ENCODE measurements around the gene TADA1.
A peak's percentile ranks its signal among the peaks of the same experiment; 100 is the strongest.
"Not testable (repeated sequence)": the region's sequence is repeated elsewhere in the genome, so short reads cannot be mapped to it uniquely, and the experiment has no call there.

TADA1 gene

GRCh38 chr1:166840309-166841274, 35.5 kb downstream of the TADA1 start:
- DNase-seq, result no peak

- peak; percentile 45 for DNase-seq
These were observed 36.3 kb downstream of the TADA1 start for GRCh38 chr1:166839600-166840308.

DNA sequence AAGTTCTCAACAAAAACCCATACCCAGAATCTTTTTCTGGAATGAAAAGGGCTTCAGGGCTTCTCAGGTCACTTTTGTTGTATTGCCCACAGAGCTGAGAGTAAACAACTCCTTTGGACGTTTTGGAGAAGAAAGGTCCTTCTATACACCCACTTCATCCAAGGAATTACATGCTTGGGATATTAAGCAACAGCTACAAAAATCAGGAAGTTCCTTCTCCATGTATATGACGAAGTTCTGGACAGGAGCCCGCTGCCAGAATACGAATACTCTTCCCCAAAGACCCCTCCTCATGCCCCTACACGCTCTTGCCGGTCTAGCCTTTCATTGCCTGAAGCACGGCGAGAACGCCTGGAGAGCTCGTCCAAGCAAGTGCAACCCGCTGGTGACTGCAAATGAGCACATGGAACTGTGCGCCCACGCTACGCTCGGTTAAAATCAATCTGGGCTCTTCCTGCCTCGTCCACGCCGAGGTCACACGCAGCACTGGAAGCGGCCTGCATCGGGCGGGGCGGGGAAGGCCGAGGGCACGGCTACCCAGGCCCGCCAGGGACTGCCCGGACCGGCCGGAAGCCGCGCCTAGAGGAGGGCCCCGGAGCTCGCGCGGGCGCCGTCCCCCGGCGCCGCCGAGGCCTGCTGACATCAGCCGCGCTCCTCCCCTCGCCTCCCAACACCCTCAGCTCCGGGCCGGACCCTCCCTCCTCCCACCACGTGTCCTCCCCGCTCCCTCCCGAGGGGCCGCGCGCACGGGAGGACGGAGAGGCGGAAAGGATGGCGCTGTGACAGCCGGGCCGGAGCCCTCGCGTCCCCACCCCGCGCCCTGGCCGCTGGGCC, 37.1 kb downstream of the TADA1 start, which contains the start of gene POGK:
POGK (plus strand) TSS at position 710 of the 834 bp plus-strand sequence. CDS start 1,482 bp downstream, outside the sequence.
- peak; percentile 72 for DNase-seq

GRCh38 chr1:166836733-166837132, 39.3 kb downstream of the TADA1 start:
- no peak for DNase-seq

GRCh38 chr1:166829762-166830161, 46.3 kb downstream of the TADA1 start:
- DNase-seq, result not testable (repeated sequence)

DNA sequence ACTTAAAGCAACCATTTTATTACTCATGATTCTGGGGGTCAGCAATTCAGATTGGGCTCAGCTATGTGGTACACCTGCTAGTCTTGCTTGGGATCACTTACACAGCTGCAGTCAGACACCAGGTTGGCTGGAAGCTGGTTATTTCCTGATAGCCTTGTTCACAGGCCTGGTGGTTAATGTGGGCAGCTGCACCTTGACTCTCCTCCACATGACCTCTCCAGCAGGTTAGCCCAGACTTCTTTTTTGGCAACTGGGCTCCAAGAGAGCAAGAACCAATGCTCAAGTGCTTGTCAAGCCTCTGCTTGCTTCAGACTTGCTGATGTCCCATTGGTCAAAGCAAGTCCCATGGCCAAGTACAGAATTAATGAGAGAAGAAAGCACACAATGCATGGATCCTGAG, 48.6 kb downstream of the TADA1 start:
- DNase-seq, result no peak

DNA sequence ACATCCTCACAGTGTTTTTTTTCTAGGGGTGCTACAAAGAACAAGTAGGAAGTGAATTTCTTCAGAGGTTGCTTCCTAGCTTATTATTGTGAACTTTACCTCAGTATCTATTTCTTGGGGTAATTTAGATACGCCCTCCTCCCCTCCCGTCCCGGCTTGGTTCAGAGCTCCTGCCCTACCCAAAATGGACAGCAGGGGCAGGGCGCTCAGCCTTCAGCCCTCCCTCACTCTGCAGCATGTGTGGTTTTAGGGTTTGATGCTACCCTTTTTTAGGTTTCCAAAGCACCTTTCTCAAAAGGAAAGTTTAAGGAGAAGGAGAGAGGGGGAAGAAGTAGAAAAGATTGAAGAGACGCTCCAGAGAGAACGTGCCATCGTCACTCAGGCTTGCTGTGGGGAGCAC, 53.7 kb downstream of the TADA1 start:
- no peak for DNase-seq

DNA sequence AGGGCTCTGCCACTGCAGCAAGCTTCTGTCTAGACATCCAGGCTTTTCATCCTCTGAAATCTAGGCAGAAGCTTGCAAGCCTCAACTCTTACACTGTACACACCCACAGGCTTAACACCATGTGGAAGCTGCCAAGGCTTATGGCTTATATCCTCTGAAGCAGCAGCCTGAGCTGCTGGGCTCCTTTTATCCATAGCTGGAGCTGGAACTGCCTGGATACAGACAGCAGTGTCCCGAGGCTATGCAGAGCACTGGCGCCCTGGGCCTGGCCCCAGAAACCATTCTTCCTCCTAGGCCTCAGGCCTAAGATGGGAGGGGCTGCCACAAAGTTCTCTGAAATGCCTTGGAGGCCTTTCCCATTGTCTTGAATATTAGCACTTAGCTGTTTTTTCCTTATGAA, 56.1 kb downstream of the TADA1 start:
- no peak for DNase-seq

DNA sequence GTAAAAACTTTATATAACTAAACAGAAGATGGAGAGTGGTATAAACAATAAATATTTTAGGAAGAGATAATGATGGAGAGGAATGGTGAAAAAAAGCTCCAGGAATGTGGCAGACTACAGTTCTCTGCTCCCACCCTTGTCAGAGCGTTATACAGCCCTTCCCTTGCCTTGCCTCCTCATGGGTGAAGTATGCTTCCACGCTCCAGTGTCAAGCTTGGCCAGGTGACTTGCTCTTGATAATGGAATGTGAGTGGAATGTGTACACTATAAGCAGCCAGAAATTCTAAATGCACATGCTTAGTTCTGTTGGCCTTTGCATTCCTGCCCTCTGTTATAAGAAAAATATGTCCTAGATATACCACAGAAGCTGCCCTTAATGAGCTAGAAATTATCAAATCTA, 61.5 kb downstream of the TADA1 start:
- no peak for DNase-seq

- no peak for DNase-seq
These were observed 62.4 kb downstream of the TADA1 start for GRCh38 chr1:166813508-166814223.

DNA sequence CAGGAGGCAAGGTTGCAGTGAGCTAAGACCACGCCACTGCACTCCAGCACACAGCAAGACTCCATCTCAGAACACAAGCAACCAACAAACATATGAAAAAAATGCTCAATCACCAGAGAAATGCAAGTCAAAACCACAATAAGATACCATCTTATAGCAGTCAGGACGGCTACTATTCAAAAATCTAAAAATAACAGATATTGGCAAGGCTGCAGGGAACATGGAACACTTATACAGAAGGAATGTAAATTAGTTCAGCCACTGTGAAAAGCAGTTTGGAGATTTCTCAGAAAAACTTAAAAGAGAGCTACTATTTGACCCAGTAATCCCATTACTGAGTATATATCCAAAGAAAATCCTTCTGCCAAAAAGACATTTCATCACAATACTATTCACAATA, 64.4 kb downstream of the TADA1 start:
- DNase-seq, result no peak

- no peak for DNase-seq
These were observed 67.1 kb downstream of the TADA1 start for GRCh38 chr1:166808952-166809351.
